MM.1S (cell line): Measurements from ENCODE around the gene ZNF343.

Experiments used
- DNase-seq: peaks from one replicate; pipeline ENCODE4 v3.0.0-alpha.2; 2015
- H2AFZ ChIP-seq: fragments of 300-600 bp; sonication (generic); 2 replicates; pipeline ENCODE4 v1.6.0; 2016; ENCODE audit warnings: antibody characterized with exemption, low read length
- H3F3A ChIP-seq: fragments of 300-600 bp; sonication (generic); 2 replicates; pipeline ENCODE4 v1.6.1; 2016; ENCODE audit warnings: mild to moderate bottlenecking, antibody characterized with exemption, low read length, moderate library complexity, mixed read lengths; ENCODE audit not compliant: insufficient read depth
- H3K27ac ChIP-seq: fragments of 300-600 bp; sonication (generic); 2 replicates; pipeline ENCODE4 v1.5.1; 2016; ENCODE audit warnings: mild to moderate bottlenecking, low read length
- H3K27me3 ChIP-seq: fragments of 300-600 bp; sonication (generic); replicated peaks from 2 replicates; pipeline ENCODE4 v1.6.0; 2016; ENCODE audit warnings: low read length; ENCODE audit not compliant: insufficient read depth
- H3K36me3 ChIP-seq: fragments of 300-600 bp; sonication (generic); replicated peaks from 2 replicates; pipeline ENCODE4 v1.6.1; 2016; ENCODE audit warnings: mild to moderate bottlenecking, low read length, mixed read lengths; ENCODE audit not compliant: insufficient read depth
- H3K4me1 ChIP-seq: fragments of 300-600 bp; sonication (generic); 2 replicates; pipeline ENCODE4 v1.6.1; 2016; ENCODE audit warnings: low read length, mixed read lengths
- H3K4me2 ChIP-seq: fragments of 300-600 bp; sonication (generic); 2 replicates; pipeline ENCODE4 v1.6.0; 2016; ENCODE audit warnings: low read depth, low read length
- H3K4me3 ChIP-seq: fragments of 300-600 bp; sonication (generic); 2 replicates; pipeline ENCODE4 v1.5.1; 2016; ENCODE audit warnings: low read length, mixed read lengths
- H3K79me2 ChIP-seq: fragments of 300-600 bp; sonication (generic); 2 replicates; pipeline ENCODE4 v1.6.1; 2016; ENCODE audit warnings: mixed run types, low read length, mixed read lengths
- H3K9ac ChIP-seq: fragments of 300-600 bp; sonication (generic); 2 replicates; pipeline ENCODE4 v1.6.1; 2016; ENCODE audit warnings: low read length, mixed read lengths
- H3K9me2 ChIP-seq: fragments of 300-600 bp; sonication (generic); replicated peaks from 2 replicates; pipeline ENCODE4 v1.6.1; 2016; ENCODE audit warnings: mild to moderate bottlenecking, low read length, mixed read lengths; ENCODE audit not compliant: insufficient read depth
- H3K9me3 ChIP-seq: fragments of 300-600 bp; sonication (generic); replicated peaks from 2 replicates; pipeline ENCODE4 v1.6.1; 2016; ENCODE audit warnings: mild to moderate bottlenecking, low read length, mixed read lengths; ENCODE audit not compliant: insufficient read depth
- H4K20me1 ChIP-seq: fragments of 300-600 bp; sonication (generic); 2 replicates; pipeline ENCODE4 v1.6.1; 2016; ENCODE audit warnings: mild to moderate bottlenecking, low read length, moderate library complexity, mixed read lengths; ENCODE audit not compliant: insufficient read depth
- CTCF ChIP-seq: fragments of 300-600 bp; sonication (generic); IDR thresholded peaks from 2 replicates; pipeline ENCODE4 v1.5.1; 2016; ENCODE audit warnings: antibody characterized with exemption, low read length, mixed read lengths
- EZH2 ChIP-seq: fragments of 300-600 bp; sonication (generic); optimal IDR thresholded peaks from 2 replicates; pipeline ENCODE3; 2017; ENCODE audit warnings: low read depth, mild to moderate bottlenecking, antibody characterized with exemption, low read length, mixed read lengths
- EZH2phosphoT487 ChIP-seq: fragments of 300-600 bp; sonication (generic); IDR thresholded peaks from 2 replicates; pipeline ENCODE4 v1.6.1; 2018; ENCODE audit warnings: antibody characterized with exemption, low read length

ZNF343 gene

GRCh38 chr20:2460752-2461424, 47.8 kb downstream of the ZNF343 start:
- no peak overlapping the region for H3K9ac ChIP-seq
- H3K4me2 ChIP-seq, result no peak overlapping the region
- no peaks in the 10 kb centered on the region for H3K4me1 ChIP-seq
- no peak overlapping the region for H2AFZ ChIP-seq
- DNase-seq, result no peak
- peaks cover 26% of the 10 kb centered on the region; the same call in 1 of the 2 replicates for H3F3A ChIP-seq
- no peaks in the 10 kb centered on the region for H3K9me2 ChIP-seq
- TF ChIP-seq EZH2phosphoT487 (no peak), CTCF (no peak), EZH2 (no peak)
- H3K79me2 ChIP-seq, result peaks cover 30% of the 10 kb centered on the region
- no peak overlapping the region for H3K27ac ChIP-seq
- no peak overlapping the region for H3K4me3 ChIP-seq
- no peaks in the 10 kb centered on the region for H3K27me3 ChIP-seq
- no peaks in the 10 kb centered on the region for H3K9me3 ChIP-seq
- H4K20me1 ChIP-seq, result peaks cover 8% of the 10 kb centered on the region; the same call in 1 of the 2 replicates
- H3K36me3 ChIP-seq, result peaks cover 41% of the 10 kb centered on the region

GRCh38 chr20:2459981-2460751, 48.5 kb downstream of the ZNF343 start:
- Histone ChIP-seq H3K27ac (no peak overlapping the region), H3K9ac (no peak overlapping the region), H3F3A (peaks cover 26% of the 10 kb centered on the region; the same call in 1 of the 2 replicates), H4K20me1 (0 out of 2 replicates have a peak, but pooled peaks cover 3% of the 10 kb centered on the region), H3K9me3 (no peaks in the 10 kb centered on the region), H2AFZ (no peak overlapping the region), H3K4me1 (no peaks in the 10 kb centered on the region), H3K9me2 (no peaks in the 10 kb centered on the region), H3K36me3 (peaks cover 37% of the 10 kb centered on the region), H3K4me3 (no peak overlapping the region), H3K27me3 (no peaks in the 10 kb centered on the region), H3K79me2 (peaks cover 22% of the 10 kb centered on the region), H3K4me2 (no peak overlapping the region)
- no peak for TF ChIP-seq EZH2phosphoT487
- no peak for TF ChIP-seq EZH2
- no peak for TF ChIP-seq CTCF
- DNase-seq, result no peak

- Histone ChIP-seq H3K36me3 (peaks cover 32% of the 10 kb centered on the region), H3K9ac (no peak overlapping the region), H3K27me3 (no peaks in the 10 kb centered on the region), H3K79me2 (peaks cover 13% of the 10 kb centered on the region; the same call in 1 of the 2 replicates), H4K20me1 (no peaks in the 10 kb centered on the region), H3K4me3 (no peak overlapping the region), H3K9me3 (no peaks in the 10 kb centered on the region), H3K9me2 (no peaks in the 10 kb centered on the region), H3K4me2 (no peak overlapping the region), H3K4me1 (no peaks in the 10 kb centered on the region), H3F3A (peaks cover 23% of the 10 kb centered on the region; the same call in 1 of the 2 replicates), H2AFZ (no peak overlapping the region), H3K27ac (no peak overlapping the region)
- no peak for DNase-seq
- TF ChIP-seq EZH2phosphoT487, result no peak
- TF ChIP-seq CTCF, result no peak
- no peak for TF ChIP-seq EZH2
Observed at GRCh38 chr20:2458919-2459499, 49.7 kb downstream of the ZNF343 start.
